ENCODE results near the gene ZNF581.
A peak's percentile ranks its signal among the peaks of the same experiment; 100 is the strongest.

ZNF581 gene

DNA sequence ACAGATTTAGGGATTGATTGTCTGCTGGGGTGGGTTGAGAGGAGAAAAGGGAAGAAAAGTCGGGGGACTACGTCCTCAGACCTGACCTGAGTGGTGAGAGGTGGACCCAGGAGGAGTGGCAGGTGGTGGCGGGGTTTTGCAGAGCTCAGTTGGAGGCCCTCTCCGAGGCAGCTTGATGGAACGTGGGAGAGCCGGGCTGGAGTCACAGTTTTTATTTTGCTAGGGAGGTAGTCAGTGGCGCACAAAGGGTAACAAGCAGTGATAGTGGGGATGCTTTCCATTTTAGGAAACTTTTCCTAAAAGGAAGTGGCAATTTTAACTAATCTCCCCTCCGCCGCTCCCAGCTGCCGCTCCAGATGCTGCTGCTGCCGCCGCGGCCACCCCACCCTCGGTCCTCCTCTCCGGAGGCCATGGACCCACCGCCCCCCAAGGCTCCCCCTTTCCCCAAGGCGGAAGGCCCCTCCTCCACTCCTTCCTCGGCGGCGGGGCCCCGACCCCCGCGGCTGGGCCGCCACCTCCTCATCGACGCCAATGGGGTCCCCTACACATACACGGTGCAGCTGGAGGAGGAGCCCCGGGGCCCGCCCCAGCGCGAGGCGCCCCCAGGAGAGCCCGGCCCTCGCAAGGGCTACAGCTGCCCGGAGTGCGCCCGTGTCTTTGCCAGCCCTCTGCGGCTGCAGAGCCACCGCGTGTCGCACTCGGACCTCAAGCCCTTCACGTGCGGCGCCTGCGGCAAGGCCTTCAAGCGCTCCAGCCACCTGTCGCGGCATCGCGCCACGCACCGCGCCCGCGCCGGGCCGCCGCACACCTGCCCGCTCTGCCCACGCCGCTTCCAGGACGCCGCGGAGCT, 1.1 kb upstream of the ZNF581 start:
- DNase-seq (ENCODE audit: low spot score), result peak; percentile 65
- in situ Hi-C loops (cut with MboI; ENCODE audit: low pct_unique_long_range_greater_than_20kb, low sequenced_read_pairs, unreplicated experiment), result no loop called here
- TF ChIP-seq, protein P1, sequence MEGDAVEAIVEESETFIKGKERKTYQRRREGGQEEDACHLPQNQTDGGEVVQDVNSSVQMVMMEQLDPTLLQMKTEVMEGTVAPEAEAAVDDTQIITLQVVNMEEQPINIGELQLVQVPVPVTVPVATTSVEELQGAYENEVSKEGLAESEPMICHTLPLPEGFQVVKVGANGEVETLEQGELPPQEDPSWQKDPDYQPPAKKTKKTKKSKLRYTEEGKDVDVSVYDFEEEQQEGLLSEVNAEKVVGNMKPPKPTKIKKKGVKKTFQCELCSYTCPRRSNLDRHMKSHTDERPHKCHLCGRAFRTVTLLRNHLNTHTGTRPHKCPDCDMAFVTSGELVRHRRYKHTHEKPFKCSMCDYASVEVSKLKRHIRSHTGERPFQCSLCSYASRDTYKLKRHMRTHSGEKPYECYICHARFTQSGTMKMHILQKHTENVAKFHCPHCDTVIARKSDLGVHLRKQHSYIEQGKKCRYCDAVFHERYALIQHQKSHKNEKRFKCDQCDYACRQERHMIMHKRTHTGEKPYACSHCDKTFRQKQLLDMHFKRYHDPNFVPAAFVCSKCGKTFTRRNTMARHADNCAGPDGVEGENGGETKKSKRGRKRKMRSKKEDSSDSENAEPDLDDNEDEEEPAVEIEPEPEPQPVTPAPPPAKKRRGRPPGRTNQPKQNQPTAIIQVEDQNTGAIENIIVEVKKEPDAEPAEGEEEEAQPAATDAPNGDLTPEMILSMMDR (IDR thresholded peaks at IDR 0.05; ENCODE audit: extremely low read depth, insufficient read depth, missing control alignments), result no peak

DNA sequence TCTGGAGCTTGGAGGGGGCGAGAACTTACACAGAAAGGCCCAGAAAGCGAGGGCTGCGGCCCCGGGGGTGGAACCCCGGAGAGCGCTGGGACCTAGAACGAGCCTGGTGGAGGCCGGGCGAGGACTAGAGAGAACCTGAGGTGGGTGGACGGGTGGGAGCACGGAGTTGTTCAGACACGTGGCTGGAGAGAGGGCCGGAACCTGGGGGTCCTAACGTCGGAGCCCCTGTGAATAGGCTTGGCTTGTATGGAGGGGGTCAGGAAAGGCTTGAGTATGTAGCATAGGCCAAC, 383 bp downstream of the ZNF581 start:
- TF ChIP-seq, protein P1 (IDR thresholded peaks at IDR 0.05; ENCODE audit: extremely low read depth, insufficient read depth, missing control alignments), result no peak
- in situ Hi-C loops (cut with MboI; ENCODE audit: low pct_unique_long_range_greater_than_20kb, low sequenced_read_pairs, unreplicated experiment), result no loop called here
- DNase-seq (ENCODE audit: low spot score), result no peak

DNA sequence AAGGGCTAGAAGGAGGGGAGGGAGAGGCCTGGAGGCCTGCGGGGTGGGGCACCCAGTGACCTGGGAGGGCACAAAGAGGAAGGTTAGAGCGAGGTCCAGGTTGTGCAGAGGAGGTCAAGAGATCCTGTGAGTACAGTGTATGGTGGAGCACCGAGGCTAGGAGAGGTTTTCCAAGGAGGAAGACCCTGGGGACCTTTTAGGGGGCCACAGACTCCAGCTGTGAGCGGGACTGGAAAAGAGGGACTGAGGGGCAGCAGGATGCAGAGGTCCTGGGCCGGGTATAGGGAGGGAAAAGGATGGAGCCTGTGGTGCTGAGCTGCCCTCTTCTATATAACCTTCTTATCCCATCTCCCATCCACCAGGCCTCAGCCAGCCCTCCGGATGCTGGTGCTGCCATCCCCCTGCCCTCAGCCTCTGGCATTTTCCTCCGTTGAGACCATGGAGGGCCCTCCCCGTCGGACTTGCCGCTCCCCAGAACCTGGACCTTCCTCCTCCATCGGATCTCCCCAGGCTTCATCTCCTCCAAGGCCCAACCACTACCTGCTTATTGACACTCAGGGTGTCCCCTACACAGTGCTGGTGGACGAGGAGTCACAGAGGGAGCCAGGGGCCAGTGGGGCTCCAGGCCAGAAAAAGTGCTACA, 863 bp downstream of the ZNF581 start:
- in situ Hi-C loops (cut with MboI; ENCODE audit: low pct_unique_long_range_greater_than_20kb, low sequenced_read_pairs, unreplicated experiment), result no loop called here
- TF ChIP-seq, protein P1 (IDR thresholded peaks at IDR 0.05; ENCODE audit: extremely low read depth, insufficient read depth, missing control alignments), result no peak
- DNase-seq (ENCODE audit: low spot score), result no peak

DNA sequence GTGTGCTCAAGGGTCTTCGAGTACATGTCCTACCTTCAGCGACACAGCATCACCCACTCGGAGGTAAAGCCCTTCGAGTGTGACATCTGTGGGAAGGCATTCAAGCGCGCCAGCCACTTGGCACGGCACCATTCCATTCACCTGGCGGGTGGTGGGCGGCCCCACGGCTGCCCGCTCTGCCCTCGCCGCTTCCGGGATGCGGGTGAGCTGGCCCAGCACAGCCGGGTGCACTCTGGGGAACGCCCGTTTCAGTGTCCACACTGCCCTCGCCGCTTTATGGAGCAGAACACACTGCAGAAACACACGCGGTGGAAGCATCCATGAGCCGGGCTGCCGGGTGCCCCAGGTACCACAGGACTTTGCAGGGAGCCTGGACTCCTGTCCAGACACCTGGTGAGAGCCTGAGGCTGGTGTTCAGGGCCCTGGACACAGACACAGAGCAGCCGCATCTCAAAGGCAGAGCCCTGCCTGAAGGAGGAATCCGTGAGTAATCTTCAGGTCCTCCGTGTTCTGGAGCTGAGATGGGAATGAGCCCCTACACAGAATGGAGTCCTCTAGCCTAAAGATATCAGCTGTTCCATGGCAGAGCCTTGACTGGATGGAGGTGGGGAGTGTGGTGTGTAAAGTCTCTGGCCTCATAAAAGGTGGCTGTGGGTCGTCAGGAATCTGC, 1.5 kb downstream of the ZNF581 start:
- in situ Hi-C loops (cut with MboI; ENCODE audit: low pct_unique_long_range_greater_than_20kb, low sequenced_read_pairs, unreplicated experiment), result no loop called here
- DNase-seq (ENCODE audit: low spot score), result no peak
- TF ChIP-seq, protein P1 (IDR thresholded peaks at IDR 0.05; ENCODE audit: extremely low read depth, insufficient read depth, missing control alignments), result no peak

DNA sequence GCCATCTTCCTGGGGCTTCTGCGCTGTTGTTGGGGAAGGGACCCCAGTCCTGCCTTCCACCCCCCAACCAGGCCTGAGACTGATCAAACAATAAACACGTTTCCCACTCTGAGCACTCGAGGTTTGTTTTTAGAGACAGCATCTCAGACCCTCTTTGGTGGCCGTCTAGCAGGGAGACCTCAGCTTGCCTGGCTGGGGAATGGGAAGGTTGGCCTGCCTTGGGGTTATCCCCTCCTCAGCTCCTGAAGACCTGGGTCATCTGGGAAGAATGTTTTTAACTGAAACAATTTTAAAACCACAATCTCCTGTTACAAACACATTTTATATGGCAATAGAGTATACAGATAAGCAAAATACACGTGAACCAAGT, 2.0 kb downstream of the ZNF581 start:
- in situ Hi-C loops (cut with MboI; ENCODE audit: low pct_unique_long_range_greater_than_20kb, low sequenced_read_pairs, unreplicated experiment), result no loop called here
- TF ChIP-seq, protein P1 (IDR thresholded peaks at IDR 0.05; ENCODE audit: extremely low read depth, insufficient read depth, missing control alignments), result no peak

DNA sequence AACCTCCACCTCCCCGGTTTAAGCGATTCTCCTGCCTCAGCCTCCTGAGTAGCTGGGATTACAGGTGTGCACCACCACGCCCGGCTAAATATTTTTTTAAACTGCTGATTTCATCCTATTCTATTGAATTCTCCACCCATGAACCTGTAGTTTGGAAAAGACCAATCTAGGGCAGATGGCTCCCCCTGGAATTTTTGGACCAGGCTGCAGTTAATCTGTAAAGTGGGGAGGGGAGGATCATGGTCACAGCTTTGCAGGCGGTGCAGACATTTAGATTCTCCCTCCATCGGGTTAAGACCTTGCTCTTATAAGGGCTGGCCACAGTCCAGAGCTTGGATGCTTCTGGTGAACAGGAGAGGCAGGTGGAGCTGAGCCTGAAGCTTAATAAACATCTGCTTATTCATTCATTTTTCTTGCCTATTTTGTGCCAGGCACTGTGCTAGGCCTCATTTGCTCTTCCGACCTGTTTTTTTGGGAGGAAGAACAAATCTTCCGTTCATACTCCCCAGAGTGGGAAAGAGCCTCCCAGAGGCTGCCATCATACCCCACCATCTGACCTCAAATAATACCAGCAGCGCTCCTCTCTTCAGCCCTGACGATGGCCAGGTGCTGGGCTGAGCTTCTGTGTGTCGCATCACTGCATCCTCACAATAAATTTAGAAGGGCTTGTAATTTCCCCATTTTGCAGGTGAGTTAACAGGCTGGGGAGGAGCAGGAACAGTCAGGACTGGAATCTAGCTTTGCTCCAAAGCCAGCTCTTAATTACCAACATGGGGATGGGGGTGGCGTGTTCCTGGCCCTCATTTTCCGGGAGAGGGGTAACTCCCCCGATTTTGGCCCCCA, 3.7 kb downstream of the ZNF581 start:
- TF ChIP-seq, protein P1 (IDR thresholded peaks at IDR 0.05; ENCODE audit: extremely low read depth, insufficient read depth, missing control alignments), result no peak
- in situ Hi-C loops (cut with MboI; ENCODE audit: low pct_unique_long_range_greater_than_20kb, low sequenced_read_pairs, unreplicated experiment), result no loop called here
- peak; percentile 57 for DNase-seq (ENCODE audit: low spot score)

More for the DNA sequence above, 2.0 kb downstream of the ZNF581 start:
- no peak for DNase-seq (ENCODE audit: low spot score)

Measured in GM13977 (cell line).